SH-SY5Y (cell line): ENCODE data around the gene TOP1.

Experiments used
- GATA2 ChIP-seq: IDR thresholded peaks from 2 replicates; pipeline ENCODE4 v1.6.1; 2011; ENCODE audit warnings: mild to moderate bottlenecking, low read depth, low read length
- GATA3 ChIP-seq: IDR thresholded peaks from 2 replicates; pipeline ENCODE4 v1.6.1; 2011; ENCODE audit warnings: low read depth, mild to moderate bottlenecking, low read length, moderate library complexity

Gene TOP1

GRCh38 chr20:41135187-41135887, 106.7 kb downstream of the TOP1 start:
- no peak for TF ChIP-seq GATA3
- no peak for TF ChIP-seq GATA2

GRCh38 chr20:41135888-41136679, 107.5 kb downstream of the TOP1 start:
- TF ChIP-seq GATA2 (no peak), GATA3 (no peak)

GRCh38 chr20:41136680-41137613, 108.3 kb downstream of the TOP1 start, which contains the start of gene PLCG1:
Gene PLCG1, plus strand, starts transcription at chr20:41137543. Its CDS starts 99 bp downstream, at chr20:41137642.
- no peak for TF ChIP-seq GATA2
- no peak for TF ChIP-seq GATA3

- no peak for TF ChIP-seq GATA2
Measured at GRCh38 chr20:41137614-41138474, 109.2 kb downstream of the TOP1 start.

GRCh38 chr20:41138475-41139226, 110.0 kb downstream of the TOP1 start:
- TF ChIP-seq GATA3 (no peak), GATA2 (no peak)

GRCh38 chr20:41139227-41140093, 110.8 kb downstream of the TOP1 start:
- TF ChIP-seq GATA3 (no peak), GATA2 (no peak)

- no peak for TF ChIP-seq GATA2
- TF ChIP-seq GATA3: no peak
Measured at GRCh38 chr20:41140226-41141133, 111.9 kb downstream of the TOP1 start.

- no peak for TF ChIP-seq GATA2
- no peak for TF ChIP-seq GATA3
Measured at GRCh38 chr20:41141153-41141815, 112.7 kb downstream of the TOP1 start.

- TF ChIP-seq GATA2: no peak
- no peak for TF ChIP-seq GATA3
Measured at GRCh38 chr20:41142245-41142644, 113.6 kb downstream of the TOP1 start.

- TF ChIP-seq GATA3: no peak
- no peak for TF ChIP-seq GATA2
Measured at GRCh38 chr20:41142919-41143318, 114.3 kb downstream of the TOP1 start.

GRCh38 chr20:41143354-41143753, 114.7 kb downstream of the TOP1 start:
- TF ChIP-seq GATA2 (no peak), GATA3 (no peak)

GRCh38 chr20:41145317-41145716, 116.7 kb downstream of the TOP1 start:
- no peak for TF ChIP-seq GATA3
- TF ChIP-seq GATA2: no peak
